NT2/D1 (cell line): ENCODE measurements around the gene CABLES1.
"Not testable (repeated sequence)": the region's sequence is repeated elsewhere in the genome, so short reads cannot be mapped to it uniquely, and the experiment has no call there.

ENCODE experiments used
- DNase-seq: peaks from one replicate; pipeline ENCODE4 v3.0.0-alpha.2; 2011; ENCODE audit warnings: low read depth, low spot score
- H3K27me3 ChIP-seq: 2 replicates; pipeline ENCODE4 v1.6.0; 2011; ENCODE audit warnings: mild to moderate bottlenecking; ENCODE audit not compliant: insufficient read length, insufficient read depth
- H3K36me3 ChIP-seq: 2 replicates; pipeline ENCODE4 v1.6.1; 2011; ENCODE audit warnings: mild to moderate bottlenecking, low read length, mixed read lengths; ENCODE audit not compliant: insufficient read depth, insufficient read length
- H3K4me1 ChIP-seq: 2 replicates; pipeline ENCODE4 v1.5.1; 2011; ENCODE audit not compliant: insufficient read depth, insufficient read length
- H3K4me3 ChIP-seq: 2 replicates; pipeline ENCODE4 v1.5.1; 2011; ENCODE audit warnings: low read depth; ENCODE audit not compliant: insufficient read length
- H3K9ac ChIP-seq: 2 replicates; pipeline ENCODE4 v1.6.0; 2011; ENCODE audit warnings: low read depth; ENCODE audit not compliant: insufficient read length
- H3K9me3 ChIP-seq: 2 replicates; pipeline ENCODE4 v1.5.1; 2011; ENCODE audit warnings: mild to moderate bottlenecking, low read length; ENCODE audit not compliant: insufficient read depth
- SUZ12 ChIP-seq: IDR thresholded peaks from 2 replicates; pipeline ENCODE4 v1.6.1; 2011; ENCODE audit not compliant: insufficient read length, insufficient read depth; ENCODE audit errors: extremely low read depth
- YY1 ChIP-seq: IDR thresholded peaks from 2 replicates; pipeline ENCODE4 v1.6.1; 2011; ENCODE audit not compliant: insufficient read length, insufficient read depth
- ZNF274 ChIP-seq: IDR thresholded peaks from 2 replicates; pipeline ENCODE4 v1.6.1; 2011; ENCODE audit warnings: mild to moderate bottlenecking, low read depth, low read length

Gene CABLES1

DNA sequence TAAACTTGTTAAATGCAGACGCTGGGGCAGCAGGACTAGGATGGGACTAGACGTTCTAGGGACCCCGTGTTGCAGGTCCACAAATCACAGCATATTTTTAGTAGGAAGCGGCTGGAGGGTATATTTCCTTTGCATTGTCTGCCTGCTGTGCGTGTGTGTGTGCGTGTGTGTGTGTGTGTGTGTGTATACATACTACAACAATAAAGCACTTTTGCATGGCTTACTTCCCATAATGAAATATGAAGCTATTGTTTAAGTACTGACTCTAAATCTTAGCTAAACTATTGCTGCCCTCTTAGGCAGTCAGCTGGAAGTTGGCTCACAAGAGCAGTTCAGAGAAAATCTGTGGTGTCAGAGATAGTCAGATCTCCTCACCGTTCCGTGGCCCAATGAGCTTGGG, 133.4 kb downstream of the CABLES1 start:
- Histone ChIP-seq H3K4me3 (no peak overlapping the region), H3K36me3 (no peaks in the 10 kb centered on the region), H3K27me3 (no peaks in the 10 kb centered on the region), H3K9me3 (peaks cover 29% of the 10 kb centered on the region; the same call in 1 of the 2 replicates), H3K9ac (no peak overlapping the region), H3K4me1 (peaks cover 10% of the 10 kb centered on the region)
- no peak for DNase-seq
- TF ChIP-seq YY1 (no peak), ZNF274 (no peak), SUZ12 (no peak)

DNA sequence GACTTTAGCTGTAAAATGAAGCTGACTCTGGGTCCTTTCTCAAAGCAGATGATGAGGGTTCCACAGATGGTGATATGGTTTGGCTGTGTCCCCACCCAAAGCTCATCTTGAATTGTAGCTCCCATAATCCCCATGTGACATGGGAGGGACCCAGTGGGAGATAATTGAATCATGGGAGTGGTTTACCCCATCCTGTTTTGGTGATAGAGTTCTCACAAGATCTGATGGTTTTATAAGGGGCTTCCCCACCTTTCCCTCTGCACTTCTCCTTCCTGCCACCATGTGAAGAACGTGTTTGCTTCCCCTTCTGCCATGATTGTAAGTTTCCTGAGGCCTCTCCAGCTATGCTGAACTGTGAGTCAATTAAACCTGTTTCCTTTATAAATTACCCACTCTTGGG, 133.8 kb downstream of the CABLES1 start:
- peaks cover 29% of the 10 kb centered on the region; the same call in 1 of the 2 replicates for H3K9me3 ChIP-seq
- H3K36me3 ChIP-seq, DNase-seq: not testable (repeated sequence)

DNA sequence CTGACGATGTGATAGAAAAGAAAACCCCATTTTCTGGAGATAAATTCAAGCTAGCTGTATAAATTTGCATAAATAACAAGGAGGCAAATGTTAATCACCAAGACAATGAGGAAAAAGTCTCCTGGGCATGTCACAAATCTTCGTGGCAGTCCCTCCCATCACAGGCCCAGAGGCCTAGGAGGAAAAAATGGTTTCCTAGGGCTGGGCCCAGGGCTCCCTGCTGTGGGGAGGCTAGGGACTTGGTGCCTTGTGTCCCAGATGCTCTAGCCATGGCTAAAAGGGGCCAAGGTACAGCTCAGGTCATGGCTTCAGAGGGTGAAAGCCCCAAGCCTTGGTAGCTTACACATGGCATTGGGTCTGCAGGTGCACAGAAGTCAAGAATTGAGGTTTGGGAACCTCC, 134.6 kb downstream of the CABLES1 start:
- no peak overlapping the region for H3K4me3 ChIP-seq
- no peak for TF ChIP-seq YY1
- no peak for TF ChIP-seq SUZ12
- TF ChIP-seq ZNF274 = no peak
- no peak for DNase-seq
- peaks cover 17% of the 10 kb centered on the region for H3K4me1 ChIP-seq
- H3K9me3 ChIP-seq = peaks cover 29% of the 10 kb centered on the region; the same call in 1 of the 2 replicates
- H3K36me3 ChIP-seq = no peaks in the 10 kb centered on the region
- no peaks in the 10 kb centered on the region for H3K27me3 ChIP-seq
- no peak overlapping the region for H3K9ac ChIP-seq

More for the DNA sequence above, 133.8 kb downstream of the CABLES1 start:
- not testable (repeated sequence) for H3K9ac ChIP-seq, H3K4me3 ChIP-seq, H3K27me3 ChIP-seq
- peaks cover 10% of the 10 kb centered on the region for H3K4me1 ChIP-seq

DNA sequence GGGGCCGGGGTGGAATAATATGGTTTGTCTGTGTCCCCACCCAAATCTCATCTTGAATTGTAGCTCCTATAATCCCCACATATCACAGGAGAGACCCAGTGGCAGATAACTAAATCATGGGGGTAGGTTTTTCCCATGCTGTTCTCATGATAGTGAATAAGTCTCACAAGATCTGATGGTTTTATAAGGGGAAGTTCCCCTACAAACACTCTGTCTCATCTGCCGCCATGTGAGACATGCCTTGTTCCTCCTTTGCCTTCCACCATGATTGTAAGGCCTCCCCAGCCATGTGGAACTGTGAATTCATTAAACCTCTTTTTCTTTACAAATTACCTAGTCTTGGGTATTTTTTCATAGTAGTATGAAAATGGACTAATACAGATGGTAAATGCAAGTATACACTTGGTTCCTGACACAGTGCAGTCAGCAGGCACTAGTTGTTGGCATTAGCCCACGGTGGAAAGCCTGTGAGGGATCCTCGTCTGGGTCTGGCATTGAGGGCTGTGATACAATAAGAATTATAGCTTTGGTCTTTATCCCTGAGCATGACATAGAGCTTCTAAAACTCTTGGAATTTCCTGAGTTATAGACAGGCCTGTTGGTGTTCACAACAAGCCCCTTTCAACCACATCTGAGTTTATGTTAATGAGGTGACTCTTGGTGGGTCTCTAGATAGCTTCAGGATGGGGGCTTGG, 135.8 kb downstream of the CABLES1 start:
- no peaks in the 10 kb centered on the region for H3K36me3 ChIP-seq
- TF ChIP-seq YY1 (no peak), SUZ12 (no peak), ZNF274 (no peak)
- DNase-seq = no peak
- H3K4me1 ChIP-seq = peaks cover 18% of the 10 kb centered on the region
- H3K27me3 ChIP-seq = no peaks in the 10 kb centered on the region
- peaks cover 29% of the 10 kb centered on the region; the same call in 1 of the 2 replicates for H3K9me3 ChIP-seq
- H3K4me3 ChIP-seq = no peak overlapping the region
- no peak overlapping the region for H3K9ac ChIP-seq

DNA sequence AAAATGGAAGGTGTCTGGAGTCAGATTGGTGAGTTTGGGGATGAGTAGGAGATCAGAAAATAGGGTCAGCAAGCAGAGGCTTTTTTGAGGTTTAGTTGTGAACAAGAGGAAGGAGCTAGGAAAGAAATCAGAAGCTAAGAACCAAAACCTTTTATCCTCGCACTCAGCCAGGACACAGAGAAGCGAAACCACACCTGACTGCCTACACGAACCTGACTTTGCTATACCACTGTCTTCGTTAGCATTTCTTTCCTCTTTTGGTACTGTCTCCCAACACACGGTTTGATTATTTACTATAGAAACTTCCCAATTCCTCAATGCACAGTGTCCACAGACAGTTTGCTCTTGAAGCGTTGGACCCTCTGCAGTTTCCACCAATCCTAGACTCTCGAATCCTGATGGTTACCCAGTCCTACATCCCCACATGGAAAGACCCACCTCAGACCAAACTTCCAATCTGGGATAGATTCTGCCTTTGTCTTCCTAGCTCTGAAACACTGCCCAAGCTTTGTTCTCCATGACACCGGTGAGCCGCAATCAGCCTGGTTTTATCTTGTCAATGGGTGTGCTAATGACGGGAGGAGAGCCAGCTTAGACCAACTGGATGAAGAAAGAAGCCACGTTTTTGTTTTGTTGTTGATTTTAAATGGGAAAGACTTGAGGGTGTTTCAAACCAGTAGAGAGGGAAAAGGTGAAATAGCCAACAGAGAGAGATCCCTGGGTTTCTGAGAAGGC, 137.4 kb downstream of the CABLES1 start:
- Histone ChIP-seq H3K4me3 (no peak overlapping the region), H3K36me3 (no peaks in the 10 kb centered on the region), H3K9ac (no peak overlapping the region), H3K27me3 (no peaks in the 10 kb centered on the region), H3K4me1 (peaks cover 13% of the 10 kb centered on the region), H3K9me3 (peaks cover 41% of the 10 kb centered on the region; the same call in 1 of the 2 replicates)
- DNase-seq = no peak
- TF ChIP-seq ZNF274 (no peak), SUZ12 (no peak), YY1 (no peak)

GRCh38 chr18:23273443-23273966, 138.2 kb downstream of the CABLES1 start:
- Histone ChIP-seq H3K9me3 (peaks cover 50% of the 10 kb centered on the region; the same call in 1 of the 2 replicates), H3K9ac (no peak overlapping the region), H3K36me3 (no peaks in the 10 kb centered on the region), H3K4me3 (no peak overlapping the region), H3K4me1 (peaks cover 13% of the 10 kb centered on the region), H3K27me3 (no peaks in the 10 kb centered on the region)
- TF ChIP-seq SUZ12 (no peak), YY1 (no peak), ZNF274 (no peak)
- no peak for DNase-seq
